ENCODE measurements around the gene MYO5B.

- TF ChIP-seq CTCF (IDR thresholded peaks at IDR 0.05; ENCODE audit: borderline replicate concordance, extremely low read depth, low read length, poor library complexity, severe bottlenecking) (no peak), EZH2 (IDR thresholded peaks at IDR 0.05; ENCODE audit: borderline replicate concordance, low read depth, low read length, severe bottlenecking) (no peak)
These were observed 201.6 kb downstream of the MYO5B start for GRCh38 chr18:49993299-49993698.

Measured in DND-41 (cell line).